HCT116 (cell line): ENCODE measurements around the gene FER. TPM values are rescaled to one million over a fixed set of nuclear protein-coding genes. Genes with fewer than 3 reads are reported as not detected.

Source experiments
- ATAC-seq: fragments of 200-7000 bp; cut with Tn5 transposase; 2 replicates; pipeline ENCODE4 v1.9.1; 2020; ENCODE audit warnings: mild to moderate bottlenecking, moderate library complexity
- BruUV-seq: library from RNA; stranded (reverse); fragments of 400-500 nt; replicated peaks from 2 replicates; lab custom pipeline; 2021; lab: Mats Ljungman, UMichigan
- CTCF ChIA-PET: fragments of 300-600 bp; sonication (Branson Sonifier 250); formaldehyde crosslinking; loops from one replicate; lab custom pipeline; 2021; ENCODE audit warnings: antibody characterized with exemption; lab: Charles Lee
- POLR2A ChIA-PET: fragments of 300-600, 350-600 bp; sonication (Branson Sonifier 250); formaldehyde crosslinking; loops from one replicate; lab custom pipeline; 2021; ENCODE audit warnings: antibody characterized with exemption; lab: Charles Lee
- RAD21 ChIA-PET, 2 experiments: fragments of 300-600 bp; sonication (Branson Sonifier 250); formaldehyde crosslinking; loops; one replicate each; lab custom pipeline; 2023; ENCODE audit warnings: low total read pairs in 2 of 2; ENCODE audit not compliant: uncharacterized antibody in 2 of 2, unreplicated experiment in 2 of 2, low non-redundant PET in 1 of 2; lab: Charles Lee
- DNase-seq: peaks from one replicate; pipeline ENCODE4 v3.0.0-alpha.2; 2010; ENCODE audit warnings: low read depth, low spot score
- H2AFZ ChIP-seq: fragments of 200-600 bp; shearing (Covaris generic), sonication (generic); 2 replicates; pipeline ENCODE4 v1.6.1; 2017; ENCODE audit warnings: low read depth, mixed run types, mixed read lengths, antibody characterized with exemption, low read length; ENCODE audit not compliant: poor library complexity, severe bottlenecking
- H3K27ac ChIP-seq: 2 replicates; pipeline ENCODE4 v1.5.1; 2012; ENCODE audit warnings: low read depth, low read length
- H3K27me3 ChIP-seq: fragments of 200-600 bp; sonication (generic); 2 replicates; pipeline ENCODE4 v1.6.1; 2016; ENCODE audit warnings: mixed run types, low read length, mixed read lengths; ENCODE audit not compliant: insufficient read depth
- H3K36me3 ChIP-seq, 2 experiments: fragments of 200-500 bp in 1 of 2; fragments of 200-600 bp in 1 of 2; sonication (Bioruptor generic) in 1 of 2; sonication (generic) in 1 of 2; 2 replicates each; pipeline versions ENCODE4 v1.5.1 to v1.6.1; 2014 to 2016; ENCODE audit warnings: low read length in 2 of 2, inconsistent platforms in 1 of 2, mixed read lengths in 1 of 2, mixed run types in 1 of 2; ENCODE audit not compliant: insufficient read depth in 2 of 2, control insufficient read depth in 1 of 2
- H3K4me1 ChIP-seq, 2 experiments: fragments of 200-600 bp in 1 of 2; sonication (generic) in 1 of 2; 2 replicates each; pipeline versions ENCODE4 v1.5.1 to v1.6.1; 2012 to 2017; ENCODE audit warnings: low read length in 2 of 2, inconsistent platforms in 1 of 2, mild to moderate bottlenecking in 1 of 2, mixed read lengths in 1 of 2, mixed run types in 1 of 2, moderate library complexity in 1 of 2; ENCODE audit not compliant: insufficient read depth in 2 of 2, control insufficient read depth in 1 of 2
- H3K4me2 ChIP-seq: fragments of 200-600 bp; sonication (generic); 2 replicates; pipeline ENCODE4 v1.6.1; 2017; ENCODE audit warnings: mixed run types, low read length, mixed read lengths
- H3K4me3 ChIP-seq, 2 experiments: fragments of 200-600 bp in 1 of 2; sonication (generic) in 1 of 2; replicated peaks in 1 of 2; 2 replicates each; pipeline ENCODE4 v1.5.1; 2011 to 2016; ENCODE audit warnings: low read length in 2 of 2, control low read depth in 1 of 2, low read depth in 1 of 2, mild to moderate bottlenecking in 1 of 2, mixed read lengths in 1 of 2, mixed run types in 1 of 2
- H3K79me2 ChIP-seq: fragments of 200-600 bp; sonication (generic); 2 replicates; pipeline ENCODE4 v1.6.1; 2017; ENCODE audit warnings: mild to moderate bottlenecking, mixed run types, low read length, moderate library complexity, mixed read lengths; ENCODE audit not compliant: insufficient read depth
- H3K9ac ChIP-seq: fragments of 200-600 bp; sonication (generic); 2 replicates; pipeline ENCODE4 v1.6.1; 2016; ENCODE audit warnings: low read length, mixed read lengths
- H3K9me2 ChIP-seq: fragments of 200-600 bp; sonication (generic), shearing (Covaris generic); 2 replicates; pipeline ENCODE4 v1.6.1; 2017; ENCODE audit warnings: mixed run types, mild to moderate bottlenecking, moderate library complexity; ENCODE audit not compliant: insufficient read depth
- H3K9me3 ChIP-seq, 2 experiments: fragments of 200-500 bp in 1 of 2; fragments of 200-600 bp in 1 of 2; sonication (Bioruptor generic) in 1 of 2; sonication (generic) in 1 of 2; 2 replicates each; pipeline ENCODE4 v1.6.1; 2014 to 2017; ENCODE audit warnings: low read length in 2 of 2, mixed read lengths in 2 of 2, inconsistent platforms in 1 of 2, low read depth in 1 of 2, mild to moderate bottlenecking in 1 of 2, mixed run types in 1 of 2, moderate library complexity in 1 of 2; ENCODE audit not compliant: control insufficient read depth in 1 of 2, insufficient read depth in 1 of 2
- H4K20me1 ChIP-seq: fragments of 200-600 bp; sonication (generic), shearing (Covaris generic); 2 replicates; pipeline ENCODE4 v1.6.1; 2017; ENCODE audit warnings: mixed run types, mild to moderate bottlenecking, moderate library complexity; ENCODE audit not compliant: insufficient read depth
- CBX3 ChIP-seq: IDR thresholded peaks from 2 replicates; pipeline ENCODE4 v1.6.1; 2012; ENCODE audit warnings: low read depth
- EGR1 ChIP-seq: IDR thresholded peaks from 2 replicates; pipeline ENCODE4 v1.6.1; 2012; ENCODE audit warnings: low read depth
- ELF1 ChIP-seq: IDR thresholded peaks from 2 replicates; pipeline ENCODE4 v1.6.1; 2012; ENCODE audit warnings: low read depth, borderline replicate concordance
- EZH2phosphoT487 ChIP-seq: fragments of 200-600 bp; IDR thresholded peaks from 2 replicates; pipeline ENCODE4 v1.6.1; 2018; ENCODE audit warnings: antibody characterized with exemption, borderline replicate concordance
- FOSL1 ChIP-seq: IDR thresholded peaks from 2 replicates; pipeline ENCODE4 v1.6.1; 2012; ENCODE audit warnings: low read depth
- POLR2A ChIP-seq: IDR thresholded peaks from 2 replicates; pipeline ENCODE4 v1.7.0; 2011; ENCODE audit warnings: borderline replicate concordance; ENCODE audit not compliant: insufficient read depth, insufficient read length; ENCODE audit errors: extremely low read depth
- RAD21 ChIP-seq: IDR thresholded peaks from 2 replicates; pipeline ENCODE4 v1.6.1; 2012; ENCODE audit warnings: low read depth, mild to moderate bottlenecking
- REST ChIP-seq: IDR thresholded peaks from 2 replicates; pipeline ENCODE4 v1.6.1; 2012; ENCODE audit warnings: low read depth
- SIN3A ChIP-seq: IDR thresholded peaks from 2 replicates; pipeline ENCODE4 v1.6.1; 2012; ENCODE audit warnings: low read depth
- SP1 ChIP-seq: IDR thresholded peaks from 2 replicates; pipeline ENCODE4 v1.6.1; 2012; ENCODE audit warnings: low read depth
- TCF7L2 ChIP-seq: IDR thresholded peaks from 2 replicates; pipeline ENCODE4 v1.7.0; 2011; ENCODE audit warnings: borderline replicate concordance, inconsistent platforms; ENCODE audit not compliant: insufficient read depth, insufficient read length; ENCODE audit errors: extremely low read depth
- intact Hi-C: fragments of 100-400 bp; cut with micrococcal nuclease; formaldehyde crosslinking; loops from 2 replicates; pipeline ENCODE4 v1.10.0; 2022
- total RNA-seq: library from RNA; stranded (reverse); gene quantifications from one replicate; pipeline ENCODE4 v1.2.1, GENCODE V29; 2021; ENCODE audit not compliant: unreplicated experiment

FER gene
- total RNA-seq, 1 experiment from 2014 or later, result 32.0 TPM

DNA sequence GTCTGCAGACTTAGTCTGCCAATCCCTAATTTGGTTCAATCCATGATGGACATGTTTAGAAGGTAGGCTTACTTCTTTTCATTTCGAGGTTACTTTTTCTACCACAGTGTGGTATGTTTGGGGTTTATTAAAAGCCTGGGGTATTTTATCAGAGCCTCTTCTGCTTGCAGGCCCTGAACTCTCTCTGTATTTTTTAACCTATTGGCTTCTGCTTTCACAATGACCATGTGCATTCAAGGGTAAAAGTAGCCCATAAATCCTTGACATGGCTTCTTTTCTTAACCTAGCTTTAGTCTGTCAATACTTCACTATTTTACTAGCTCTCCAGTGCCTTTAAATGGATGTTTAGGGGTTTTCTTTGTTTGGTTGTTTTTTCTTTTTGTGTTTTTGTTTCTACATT, 286.6 kb downstream of the FER start:
- BruUV-seq, result no TSS peak
- intact Hi-C loops, result loop anchor here (5.0 kb wide), 1 partner anchor 1568 kb away; no protein-coding TSS in a partner anchor
- Histone ChIP-seq H4K20me1 (no peaks in the 10 kb centered on the region), H2AFZ (no peak overlapping the region), H3K9ac (no peak overlapping the region), H3K79me2 (no peaks in the 10 kb centered on the region)
- TF ChIP-seq TCF7L2 (no peak), ELF1 (no peak), EGR1 (no peak), EZH2phosphoT487 (no peak), SP1 (no peak), RAD21 (no peak), POLR2A (no peak), CBX3 (no peak), REST (no peak), SIN3A (no peak), FOSL1 (no peak)
- TF ChIP-seq, all 23 proteins: peak for 0
- ChIA-PET CTCF (no interaction called here), POLR2A (no interaction called here), RAD21 (no interaction called here)
- DNase-seq (no peak), ATAC-seq (no peak)
- Histone ChIP-seq H3K9me2 (no peaks in the 10 kb centered on the region), H3K27ac (no peak overlapping the region), H3K27me3 (no peaks in the 10 kb centered on the region), H3K36me3 (no peaks in the 10 kb centered on the region), H3K9me3 (no peaks in the 10 kb centered on the region), H3K4me2 (no peak overlapping the region), H3K4me1 (0 out of 4 replicates have a peak, but pooled peaks cover 0 to 4% of the 10 kb centered on the region in 2 experiments), H3K4me3 (no peak overlapping the region)
